ENCODE results near the gene KLRF2. TPM values are rescaled to one million over a fixed set of nuclear protein-coding genes. Genes with fewer than 3 reads are reported as not detected.

The KLRF2 gene
- total RNA-seq: not detected

GRCh38 chr12:9881246-9881645, at the start of gene KLRF2:
TSS of gene KLRF2 (plus strand) at chr12:9881489. CDS start at chr12:9881596, 107 bp downstream.
- 94 to 96% methylated on average over 3 of the region's 3 CpGs for WGBS, 2 donors
- Histone ChIP-seq H3K36me3 (no peaks in the 10 kb centered on the region), H3K9me3 (no peaks in the 10 kb centered on the region), H3K4me1 (no peaks in the 10 kb centered on the region), H3K4me3 (no peak within 1 kb of the TSS), H3K27me3 (no peaks in the 10 kb centered on the region), H3K27ac (no peak within 1 kb of the TSS)
- TF ChIP-seq POLR2A (IDR thresholded peaks at IDR 0.05): no peak
- no peak for TF ChIP-seq EP300 (IDR thresholded peaks at IDR 0.05)
- TF ChIP-seq CTCF (IDR thresholded peaks at IDR 0.05): no peak
- no peak for TF ChIP-seq POLR2AphosphoS5 (IDR thresholded peaks at IDR 0.05)
- DNase-seq: no peak
- ATAC-seq (ENCODE audit: low FRiP score in 2 of 2): no peak

GRCh38 chr12:9831720-9832119, 49.6 kb upstream of the KLRF2 start:
- TF ChIP-seq CTCF (IDR thresholded peaks at IDR 0.05) (no peak), POLR2AphosphoS5 (IDR thresholded peaks at IDR 0.05) (no peak), POLR2A (IDR thresholded peaks at IDR 0.05) (no peak), EP300 (IDR thresholded peaks at IDR 0.05) (no peak)
- Histone ChIP-seq H3K4me1 (no peaks in the 10 kb centered on the region), H3K36me3 (no peaks in the 10 kb centered on the region), H3K4me3 (no peak overlapping the region), H3K27ac (no peak overlapping the region), H3K9me3 (no peaks in the 10 kb centered on the region), H3K27me3 (no peaks in the 10 kb centered on the region)
- 60 to 61% methylated on average over 3 of the region's 3 CpGs for WGBS, 2 donors
- no peak for DNase-seq
- ATAC-seq (ENCODE audit: low FRiP score in 2 of 2): no peak

- Histone ChIP-seq H3K36me3 (no peaks in the 10 kb centered on the region), H3K27ac (no peak overlapping the region), H3K4me1 (no peaks in the 10 kb centered on the region), H3K4me3 (no peak overlapping the region), H3K27me3 (no peaks in the 10 kb centered on the region), H3K9me3 (peaks cover 0 to 6% (median 0%) of the 10 kb centered on the region in 4 donors)
- DNase-seq (no peak), ATAC-seq (ENCODE audit: low FRiP score in 2 of 2) (no peak)
- TF ChIP-seq POLR2A (IDR thresholded peaks at IDR 0.05) (no peak), POLR2AphosphoS5 (IDR thresholded peaks at IDR 0.05) (no peak), CTCF (IDR thresholded peaks at IDR 0.05) (no peak), EP300 (IDR thresholded peaks at IDR 0.05) (no peak)
- WGBS, 2 donors: 70 to 77% methylated on average over 3 of the region's 3 CpGs
These were observed 37.9 kb upstream of the KLRF2 start for GRCh38 chr12:9843407-9843806.

GRCh38 chr12:9848899-9849298, 32.4 kb upstream of the KLRF2 start:
- 79 to 87% methylated on average over 3 to 4 of the region's 5 CpGs for WGBS, 2 donors
- no peak for DNase-seq
- Histone ChIP-seq H3K27me3 (no peaks in the 10 kb centered on the region), H3K4me3 (no peak overlapping the region), H3K9me3 (peaks cover 0 to 21% (median 3%) of the 10 kb centered on the region in 4 donors), H3K4me1 (no peaks in the 10 kb centered on the region), H3K27ac (no peak overlapping the region), H3K36me3 (peaks cover 3 to 25% (median 9%) of the 10 kb centered on the region in 4 donors)
- TF ChIP-seq POLR2AphosphoS5 (IDR thresholded peaks at IDR 0.05): no peak
- no peak for TF ChIP-seq POLR2A (IDR thresholded peaks at IDR 0.05)
- TF ChIP-seq EP300 (IDR thresholded peaks at IDR 0.05): no peak
- TF ChIP-seq CTCF (IDR thresholded peaks at IDR 0.05): no peak
- no peak for ATAC-seq (ENCODE audit: low FRiP score in 2 of 2)

GRCh38 chr12:9851050-9851449, 30.2 kb upstream of the KLRF2 start:
- no peaks in the 10 kb centered on the region for H3K4me1 ChIP-seq
- no peak for ATAC-seq (ENCODE audit: low FRiP score in 2 of 2)
- H3K9me3 ChIP-seq: peaks cover 0 to 21% (median 3%) of the 10 kb centered on the region in 4 donors
- no peak overlapping the region for H3K4me3 ChIP-seq
- no peak for DNase-seq
- no peaks in the 10 kb centered on the region for H3K27me3 ChIP-seq
- H3K27ac ChIP-seq: no peak overlapping the region
- TF ChIP-seq EP300 (IDR thresholded peaks at IDR 0.05) (no peak), POLR2A (IDR thresholded peaks at IDR 0.05) (no peak), POLR2AphosphoS5 (IDR thresholded peaks at IDR 0.05) (no peak), CTCF (IDR thresholded peaks at IDR 0.05) (no peak)
- WGBS, 2 donors: 85 to 96% methylated on average over 5 of the region's 5 CpGs
- peaks cover 3 to 38% (median 12%) of the 10 kb centered on the region in 4 donors for H3K36me3 ChIP-seq
